ENCODE measurements around the gene SF3B2.
"Not testable (repeated sequence)": the region's sequence is repeated elsewhere in the genome, so short reads cannot be mapped to it uniquely, and the experiment has no call there.

SF3B2 gene

DNA sequence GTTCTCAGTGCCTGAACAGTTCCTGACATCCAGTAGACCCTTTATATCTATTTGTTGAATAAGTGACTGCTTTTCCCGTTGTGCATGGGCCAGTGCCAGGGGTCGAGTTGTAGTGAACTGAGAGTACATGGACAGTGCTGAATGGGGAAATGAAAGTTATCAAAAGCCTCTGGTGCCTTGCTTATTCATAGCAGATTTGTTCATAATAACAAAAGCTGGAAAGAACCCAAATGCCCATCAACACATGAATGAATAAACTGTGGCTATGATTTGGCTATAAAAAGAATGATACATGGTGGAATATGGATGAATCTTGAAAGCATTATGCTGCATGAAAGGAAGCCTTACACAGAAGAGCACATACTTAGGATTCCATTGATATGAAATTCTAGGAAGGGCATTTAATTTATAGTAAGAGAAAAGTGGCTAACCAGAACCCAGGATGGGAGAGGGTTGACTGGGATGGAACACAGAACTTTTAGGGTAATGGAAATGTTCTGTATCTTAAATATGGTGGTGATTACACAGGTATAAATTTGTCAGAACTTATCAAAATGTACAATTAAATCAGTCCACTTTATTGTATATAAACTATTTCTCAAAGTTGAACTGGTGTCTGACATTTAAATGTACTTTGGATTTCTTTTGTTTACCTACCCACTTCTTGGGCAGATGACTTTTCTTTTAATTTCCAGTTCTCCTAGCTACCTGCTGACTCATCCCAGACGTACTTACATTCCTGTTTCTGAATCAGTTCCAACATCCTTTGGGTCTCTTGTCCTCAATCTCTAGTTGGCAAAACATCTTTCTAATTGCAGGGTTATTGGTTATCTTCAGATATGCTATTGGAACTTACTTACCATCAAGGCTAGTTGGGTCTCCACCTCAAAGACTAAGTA is 60.7 kb downstream of the SF3B2 start:
- no peak for DNase-seq

DNA sequence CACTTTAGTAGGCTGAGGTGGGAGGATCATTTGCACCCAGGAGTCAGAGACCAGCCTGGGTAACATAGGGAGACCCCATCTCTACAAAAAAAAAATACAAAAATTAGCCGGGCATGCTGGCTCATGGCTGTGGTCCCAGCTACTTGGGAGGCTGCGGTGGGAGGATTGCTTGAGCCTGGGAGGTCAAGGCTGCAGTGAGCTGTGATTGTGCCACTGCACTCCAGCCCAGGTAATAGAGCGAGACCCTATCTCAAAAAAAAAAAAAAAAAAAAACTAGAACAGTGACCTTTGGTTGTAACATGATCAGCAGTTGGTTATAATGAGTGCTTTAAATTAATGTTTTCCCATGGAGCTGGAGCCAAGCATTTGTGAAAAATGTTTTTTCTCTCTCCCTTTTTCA is 62.8 kb downstream of the SF3B2 start:
- not testable (repeated sequence) for DNase-seq

GRCh38 chr11:66115638-66116301 is 63.6 kb downstream of the SF3B2 start:
- no peak for DNase-seq

- no peak for DNase-seq
Observed at GRCh38 chr11:66116576-66117361, 64.6 kb downstream of the SF3B2 start.

DNA sequence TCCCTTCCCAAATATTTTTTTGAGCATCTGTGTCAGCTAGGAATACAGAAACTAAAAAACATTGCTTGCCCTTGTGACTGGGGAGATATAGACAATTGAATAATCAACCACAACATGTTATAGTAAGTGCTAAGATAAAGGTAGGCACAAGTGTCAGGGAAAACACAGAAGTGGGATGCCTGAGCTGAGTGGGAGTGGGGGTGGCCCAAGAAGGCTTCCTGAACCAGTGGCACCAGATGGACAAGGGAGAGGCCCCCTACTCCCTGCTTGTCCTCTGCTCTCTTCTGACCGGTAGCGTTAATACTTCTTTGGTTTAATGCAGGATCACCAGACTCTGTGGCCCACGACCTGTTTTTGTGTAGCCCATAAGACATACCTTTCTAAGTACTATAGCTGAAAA is 66.7 kb downstream of the SF3B2 start:
- no peak for DNase-seq

Measured in NK-92 treated with Interleukin-12 subunit alpha and Interleukin-12 subunit beta, amount 100 ng/mL, for 24 hours (cell line).